Activated CD8-positive, alpha-beta T cell treated with anti-CD3 and anti-CD28 coated beads, Interleukin-2, amount 10 ng/mL, durations not matched to agents 7 days and 5 days (primary cell): ENCODE results near the gene IST1. TPM values are rescaled to one million over a fixed set of nuclear protein-coding genes. Genes with fewer than 3 reads are reported as not detected.

Source experiments
- ATAC-seq: fragments of 150-1000 bp; cut with Tn5 transposase; one replicate; pipeline ENCODE4 v1.10.0; 2021; ENCODE audit warnings: moderate library complexity
- CTCF ChIA-PET: fragments of 350-600 bp; sonication (Branson Sonifier 250); formaldehyde crosslinking; loops from one replicate; lab custom pipeline; 2021; ENCODE audit warnings: antibody characterized with exemption; lab: Charles Lee
- POLR2A ChIA-PET: fragments of 350-600 bp; sonication (Branson Sonifier 250); formaldehyde crosslinking; loops from one replicate; lab custom pipeline; 2021; ENCODE audit warnings: antibody characterized with exemption; lab: Charles Lee
- DNase-seq: peaks from one replicate; pipeline ENCODE4 v3.0.0-alpha.2; 2020
- H3K27ac Mint-ChIP-seq: one replicate; pipeline ENCODE4 v1.8.0; 2021; ENCODE audit warnings: mild to moderate bottlenecking, mixed read lengths
- H3K27me3 Mint-ChIP-seq: one replicate; pipeline ENCODE4 v1.8.0; 2021; ENCODE audit warnings: low read depth, mixed read lengths
- H3K36me3 Mint-ChIP-seq: one replicate; pipeline ENCODE4 v1.8.0; 2021; ENCODE audit warnings: low read depth, mixed read lengths
- H3K4me1 Mint-ChIP-seq: one replicate; pipeline ENCODE4 v1.8.0; 2021; ENCODE audit warnings: low read depth, mixed read lengths
- H3K4me3 Mint-ChIP-seq: one replicate; pipeline ENCODE4 v1.8.0; 2021; ENCODE audit warnings: mild to moderate bottlenecking, mixed read lengths
- H3K9me3 Mint-ChIP-seq: one replicate; pipeline ENCODE4 v1.8.0; 2022; ENCODE audit warnings: mixed read lengths; ENCODE audit not compliant: insufficient read depth
- total RNA-seq, 2 experiments: library from RNA; stranded (reverse); gene quantifications; one replicate each; pipeline ENCODE4 v1.2.3, GENCODE V29; 2021

IST1 gene
- total RNA-seq, 2 experiments from 2014 or later: 155 to 174 TPM

DNA sequence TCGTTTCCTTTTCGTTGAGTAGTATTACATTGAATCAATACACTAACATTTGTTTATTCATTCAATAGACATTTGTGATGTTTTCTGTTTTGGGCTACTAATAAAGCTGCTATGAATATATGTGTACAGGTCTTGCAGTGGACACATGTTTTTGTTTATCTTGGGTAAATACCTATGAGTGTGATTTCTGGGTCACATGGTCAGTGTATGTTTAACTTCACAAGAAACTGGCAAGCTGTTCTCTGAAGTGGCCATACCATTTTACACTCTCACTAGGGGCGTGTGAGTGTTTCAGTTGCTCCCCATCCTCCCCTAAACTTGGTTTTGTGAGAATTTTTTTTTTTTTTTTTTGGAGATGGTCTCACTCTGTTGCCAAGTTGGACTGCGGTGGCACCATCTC is 69.9 kb downstream of the IST1 start:
- no peak overlapping the region for H3K4me3 Mint-ChIP-seq
- no peak overlapping the region for H3K27ac Mint-ChIP-seq
- no peaks in the 10 kb centered on the region for H3K9me3 Mint-ChIP-seq
- H3K27me3 Mint-ChIP-seq: peaks cover 3% of the 10 kb centered on the region
- ATAC-seq: no peak
- CTCF ChIA-PET: interaction anchor here (0.9 kb wide), 1 partner anchor 354 kb away, joined by 4 read pairs; no protein-coding TSS in a partner anchor
- POLR2A ChIA-PET: interaction anchor here (0.7 kb wide), 1 partner anchor 1549 kb away, joined by 3 read pairs; no protein-coding TSS in a partner anchor
- DNase-seq: no peak
- H3K36me3 Mint-ChIP-seq: no peaks in the 10 kb centered on the region
- H3K4me1 Mint-ChIP-seq: peaks cover 5% of the 10 kb centered on the region

DNA sequence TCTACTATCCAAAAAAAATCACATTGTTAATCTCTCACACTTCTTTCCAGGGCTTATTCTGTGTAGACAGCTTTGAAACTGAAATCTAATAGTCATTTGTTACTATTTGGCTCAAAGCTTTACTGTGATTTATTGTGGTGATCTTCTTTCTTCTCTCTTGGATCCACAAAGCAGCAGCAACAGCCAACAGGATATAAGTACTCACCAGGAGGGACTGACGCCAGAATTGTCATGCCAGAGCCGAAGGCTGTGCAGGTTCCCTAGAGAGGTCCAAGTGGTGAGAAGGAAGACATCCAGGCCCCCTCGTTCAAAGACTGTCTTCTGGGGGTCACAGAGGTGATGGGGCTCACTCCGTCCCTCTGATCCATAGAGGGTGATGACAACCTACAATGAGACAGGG is 71.6 kb downstream of the IST1 start:
- H3K9me3 Mint-ChIP-seq: no peaks in the 10 kb centered on the region
- DNase-seq: no peak
- peaks cover 3% of the 10 kb centered on the region for H3K4me1 Mint-ChIP-seq
- no peak for ATAC-seq
- CTCF ChIA-PET: no interaction called here
- no peak overlapping the region for H3K27ac Mint-ChIP-seq
- POLR2A ChIA-PET: no interaction called here
- H3K4me3 Mint-ChIP-seq: no peak overlapping the region
- no peaks in the 10 kb centered on the region for H3K36me3 Mint-ChIP-seq
- H3K27me3 Mint-ChIP-seq: peaks cover 4% of the 10 kb centered on the region

DNA sequence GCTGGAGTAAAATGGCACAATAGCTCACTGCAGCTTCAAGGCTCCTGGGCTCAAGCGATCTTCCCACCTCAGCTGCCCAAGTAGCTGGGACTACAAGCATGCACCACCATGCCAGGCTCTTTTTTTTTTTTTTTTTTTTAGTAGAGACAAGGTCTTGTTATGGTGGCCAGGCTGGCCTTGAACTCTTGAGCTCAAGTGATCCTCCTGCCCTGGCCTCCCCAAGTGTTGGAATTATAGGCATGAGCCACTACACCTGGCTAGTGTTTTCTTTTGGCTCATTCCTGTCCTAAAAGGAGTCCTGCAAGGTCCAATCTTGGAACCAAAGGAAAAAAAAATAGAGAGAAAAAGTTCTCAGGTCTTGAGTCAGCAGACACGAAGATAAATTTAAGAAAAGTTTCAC is 74.0 kb downstream of the IST1 start:
- ATAC-seq (no peak), DNase-seq (no peak)
- Mint-ChIP-seq H3K27me3 (peaks cover 4% of the 10 kb centered on the region), H3K4me1 (no peaks in the 10 kb centered on the region), H3K27ac (no peak overlapping the region), H3K4me3 (no peak overlapping the region), H3K9me3 (no peaks in the 10 kb centered on the region), H3K36me3 (no peaks in the 10 kb centered on the region)
- ChIA-PET POLR2A (no interaction called here), CTCF (interaction anchor here (4.5 kb wide), 1 partner anchor 8 kb away, joined by 28 read pairs; no protein-coding TSS in a partner anchor)

DNA sequence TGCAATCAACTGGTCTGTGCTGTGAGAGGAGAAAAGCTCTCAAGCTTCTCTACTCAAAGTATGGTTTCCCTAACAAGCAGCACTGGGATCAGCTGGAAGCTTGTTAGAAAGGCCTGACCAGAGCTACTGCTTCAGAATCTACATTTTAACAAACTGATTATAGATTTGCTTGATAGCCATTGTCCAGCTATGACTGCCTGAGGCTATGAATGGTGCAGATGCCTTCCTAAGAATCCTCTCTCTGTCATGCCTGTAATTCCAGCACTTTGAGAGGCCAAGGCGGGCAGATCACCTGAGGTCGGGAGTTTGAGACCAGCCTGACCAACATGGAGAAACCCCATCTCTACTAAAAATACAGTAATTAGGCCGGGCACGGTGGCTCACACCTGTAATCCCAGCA is 76.2 kb downstream of the IST1 start:
- POLR2A ChIA-PET: interaction anchor here (0.6 kb wide), 1 partner anchor 44 kb away, joined by 3 read pairs; no protein-coding TSS in a partner anchor
- ATAC-seq (no peak), DNase-seq (no peak)
- CTCF ChIA-PET: interaction anchor here (4.5 kb wide), 1 partner anchor 10 kb away, joined by 28 read pairs; no protein-coding TSS in a partner anchor
- H3K4me3 Mint-ChIP-seq: no peak overlapping the region
- H3K27me3 Mint-ChIP-seq: peaks cover 4% of the 10 kb centered on the region
- H3K27ac Mint-ChIP-seq: no peak overlapping the region
- no peaks in the 10 kb centered on the region for H3K36me3 Mint-ChIP-seq
- H3K9me3 Mint-ChIP-seq: no peaks in the 10 kb centered on the region
- no peaks in the 10 kb centered on the region for H3K4me1 Mint-ChIP-seq

DNA sequence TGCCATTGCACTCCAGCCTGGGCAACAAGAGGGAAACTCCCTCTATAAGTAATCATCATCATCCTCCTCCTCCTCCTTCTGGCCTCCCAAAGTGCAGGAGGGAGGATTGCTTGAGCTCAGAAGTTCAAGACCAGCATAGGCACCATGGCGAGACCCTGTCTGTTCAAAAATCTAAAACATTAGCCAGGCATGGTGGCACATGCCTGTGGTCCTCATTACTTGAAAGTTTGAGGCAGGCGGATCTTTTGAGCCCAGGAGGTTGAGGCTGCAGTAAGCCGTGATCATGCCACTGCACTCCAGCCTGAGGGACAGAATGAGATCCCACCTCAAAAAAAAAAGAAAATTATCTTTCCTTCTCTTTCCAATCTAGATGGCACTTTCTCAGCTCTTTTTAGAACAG is 77.0 kb downstream of the IST1 start:
- no peak for ATAC-seq
- H3K9me3 Mint-ChIP-seq: no peaks in the 10 kb centered on the region
- POLR2A ChIA-PET: no interaction called here

DNA sequence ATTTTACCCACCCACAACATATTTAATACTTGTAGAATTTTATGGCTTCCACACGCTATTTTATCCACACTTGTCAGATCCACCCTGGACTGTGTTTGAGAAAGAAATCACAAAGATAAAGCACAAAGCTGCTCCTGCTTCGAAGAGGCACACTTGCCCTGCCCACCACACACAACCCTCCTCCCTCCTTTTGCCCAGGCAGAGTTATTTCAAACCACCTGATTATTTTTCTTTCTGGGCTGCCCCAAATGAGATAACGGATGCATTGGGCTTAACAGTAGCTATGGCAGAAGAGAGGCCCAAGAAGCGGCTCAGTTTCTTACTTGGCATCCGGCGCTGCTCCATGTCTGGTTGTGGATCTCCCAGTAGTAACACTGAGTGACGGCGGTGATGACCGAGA is 77.7 kb downstream of the IST1 start:
- Mint-ChIP-seq H3K36me3 (no peaks in the 10 kb centered on the region), H3K27me3 (peaks cover 2% of the 10 kb centered on the region), H3K4me1 (no peaks in the 10 kb centered on the region), H3K9me3 (no peaks in the 10 kb centered on the region), H3K4me3 (no peak overlapping the region), H3K27ac (no peak overlapping the region)
- ATAC-seq (no peak), DNase-seq (no peak)
- POLR2A ChIA-PET: no interaction called here
- CTCF ChIA-PET: interaction anchor here (4.5 kb wide), 1 partner anchor 11 kb away, joined by 28 read pairs; no protein-coding TSS in a partner anchor

More for the DNA sequence above, 77.0 kb downstream of the IST1 start:
- H3K27ac Mint-ChIP-seq: no peak overlapping the region
- DNase-seq: no peak
- peaks cover 2% of the 10 kb centered on the region for H3K27me3 Mint-ChIP-seq
- no peaks in the 10 kb centered on the region for H3K4me1 Mint-ChIP-seq
- no peak overlapping the region for H3K4me3 Mint-ChIP-seq
- no peaks in the 10 kb centered on the region for H3K36me3 Mint-ChIP-seq
- CTCF ChIA-PET: interaction anchor here (4.5 kb wide), 1 partner anchor 11 kb away, joined by 28 read pairs; no protein-coding TSS in a partner anchor

DNA sequence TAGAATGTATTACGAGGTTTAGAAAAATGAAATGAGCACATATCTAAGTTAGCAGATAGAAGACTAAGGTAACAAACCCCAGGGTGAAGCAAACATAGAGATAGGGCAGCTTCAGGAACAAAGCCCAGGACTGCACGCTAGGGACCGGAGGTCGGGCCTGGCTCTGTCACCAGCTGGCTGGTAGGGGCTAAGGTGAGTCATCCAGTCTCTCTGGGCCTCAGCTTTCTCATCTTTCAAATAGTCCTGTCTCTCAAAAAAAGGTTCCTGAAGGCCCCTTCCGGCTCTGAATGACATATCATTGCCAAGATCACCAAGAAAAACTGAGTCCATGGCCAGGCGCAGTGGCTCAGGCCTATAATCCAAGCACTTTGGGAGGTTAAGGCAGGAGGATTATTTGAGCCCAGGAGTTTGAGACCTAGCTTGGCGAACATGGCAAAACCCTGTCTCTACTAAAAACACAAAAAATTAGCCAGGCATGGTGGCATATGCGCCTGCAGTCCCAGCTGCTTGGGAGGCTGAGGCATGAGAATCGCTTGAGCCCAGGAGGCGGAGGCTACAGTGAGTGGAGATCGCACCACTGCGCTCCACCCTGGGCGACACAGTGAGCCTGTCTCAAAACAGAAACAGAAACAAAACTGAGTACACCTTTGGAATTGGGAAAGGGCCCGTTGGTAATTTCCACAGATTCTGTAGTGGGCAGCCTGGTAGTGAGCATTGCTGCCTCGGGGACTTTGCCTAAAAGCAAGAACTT is 78.9 kb downstream of the IST1 start:
- Mint-ChIP-seq H3K36me3 (no peaks in the 10 kb centered on the region), H3K27ac (no peak overlapping the region), H3K4me3 (no peak overlapping the region), H3K9me3 (no peaks in the 10 kb centered on the region), H3K4me1 (no peaks in the 10 kb centered on the region), H3K27me3 (peaks cover 2% of the 10 kb centered on the region)
- ChIA-PET CTCF (interaction anchor here (4.5 kb wide), 1 partner anchor 13 kb away, joined by 28 read pairs; no protein-coding TSS in a partner anchor), POLR2A (no interaction called here)
- ATAC-seq: no peak
- no peak for DNase-seq

Other genes with a start within 250 kb of the IST1 start
- 1 to 10 TPM; 4.7 to 5.0 TPM for gene PHLPP2, start 170.8 kb upstream of the IST1 start, total RNA-seq
- 10 to 100 TPM; 74.9 to 77.4 TPM for gene AP1G1, start 86.7 kb upstream of the IST1 start, total RNA-seq
- 10 to 100 TPM; 20.3 to 22.6 TPM for gene ATXN1L, start 49.6 kb upstream of the IST1 start, total RNA-seq
- gene ZNF821, start 11.3 kb upstream of the IST1 start, total RNA-seq: 1 to 10 TPM; 3.7 to 4.1 TPM
- under 1 TPM; 0.78 to 0.79 TPM for gene PKD1L3, start 104.9 kb downstream of the IST1 start, total RNA-seq
- 10 to 100 TPM; 14.7 to 18.3 TPM for gene DHODH, start 113.2 kb downstream of the IST1 start, total RNA-seq
- gene HP, start 159.0 kb downstream of the IST1 start, total RNA-seq: not detected
- gene HPR, start 167.7 kb downstream of the IST1 start, total RNA-seq: not detected
- 10 to 100 TPM; 14.9 to 16.7 TPM for gene TXNL4B, start 198.1 kb downstream of the IST1 start, total RNA-seq
- 10 to 100 TPM; 69.3 to 77.1 TPM for gene DHX38, start 198.3 kb downstream of the IST1 start, total RNA-seq